ENCODE data around the gene NAALADL2.
"Not testable (repeated sequence)": the region's sequence is repeated elsewhere in the genome, so short reads cannot be mapped to it uniquely, and the experiment has no call there.

Gene NAALADL2

DNA sequence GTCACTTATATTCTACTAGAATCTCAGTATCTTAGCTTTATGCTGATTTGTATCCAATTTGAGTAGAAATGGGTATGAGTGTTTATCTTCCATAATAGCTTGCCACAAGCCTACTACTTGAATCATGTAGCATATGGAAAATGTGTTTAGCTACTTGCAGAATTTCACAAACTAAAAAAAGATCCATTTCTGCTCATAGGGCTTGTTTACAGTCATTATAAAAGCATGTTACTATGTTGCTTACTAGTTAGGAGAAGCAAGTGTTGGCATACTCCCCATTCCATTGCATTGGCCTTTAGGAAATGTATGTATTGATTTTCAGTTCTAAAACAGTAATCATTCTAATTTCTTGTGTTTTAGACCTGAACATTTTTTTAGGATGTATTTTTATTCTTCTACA is 939.2 kb downstream of the NAALADL2 start:
- no peak for DNase-seq (ENCODE audit: extremely low spot score)
- ChIA-PET CTCF (no interaction called here), POLR2A (no interaction called here)
- TF ChIP-seq CTCF (IDR thresholded peaks at IDR 0.05; ENCODE audit: control extremely low read depth, extremely low read depth, low read depth, missing control alignments) = no peak

DNA sequence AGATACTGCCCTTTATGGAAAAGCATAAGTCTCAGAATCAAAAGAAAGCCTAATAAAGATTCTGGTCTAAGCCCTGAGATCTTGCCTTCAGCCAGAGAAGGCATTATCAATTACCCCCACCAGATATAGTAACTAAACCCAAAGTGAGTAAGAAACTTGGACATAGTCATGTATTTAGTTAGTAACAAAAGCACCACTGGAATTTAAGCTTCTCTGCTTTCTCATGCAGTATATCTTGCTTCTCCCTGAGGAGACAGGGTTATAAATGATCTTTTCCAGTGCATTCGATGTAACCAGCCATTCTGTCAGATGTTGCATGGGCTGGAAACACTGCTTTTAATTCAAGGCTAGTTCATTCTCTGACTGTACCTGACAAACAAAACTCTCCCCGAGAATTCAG is 946.7 kb downstream of the NAALADL2 start:
- DNase-seq (ENCODE audit: extremely low spot score) = no peak
- POLR2A ChIA-PET = no interaction called here
- no peak for TF ChIP-seq CTCF (IDR thresholded peaks at IDR 0.05; ENCODE audit: control extremely low read depth, extremely low read depth, low read depth, missing control alignments)
- CTCF ChIA-PET = no interaction called here

DNA sequence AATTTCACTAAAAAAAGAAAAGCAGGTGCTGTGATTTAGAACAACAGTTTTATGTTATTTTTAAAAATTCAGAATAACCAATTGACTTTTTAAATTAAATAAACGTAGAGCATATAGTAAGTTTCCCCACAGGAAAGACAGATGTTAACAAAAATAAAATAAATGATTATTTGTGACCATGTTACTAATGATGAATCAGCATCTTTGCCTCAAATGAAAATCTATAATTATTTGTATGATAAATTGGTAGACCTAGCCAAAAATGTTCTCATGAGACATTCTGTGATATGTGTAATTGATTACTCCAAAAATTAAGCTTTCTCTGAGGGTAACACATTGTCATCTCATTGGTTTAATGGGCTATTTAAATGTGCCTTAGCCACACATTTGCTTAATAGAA is 948.0 kb downstream of the NAALADL2 start:
- ChIA-PET CTCF (no interaction called here), POLR2A (no interaction called here)
- no peak for DNase-seq (ENCODE audit: extremely low spot score)
- no peak for TF ChIP-seq CTCF (IDR thresholded peaks at IDR 0.05; ENCODE audit: control extremely low read depth, extremely low read depth, low read depth, missing control alignments)

DNA sequence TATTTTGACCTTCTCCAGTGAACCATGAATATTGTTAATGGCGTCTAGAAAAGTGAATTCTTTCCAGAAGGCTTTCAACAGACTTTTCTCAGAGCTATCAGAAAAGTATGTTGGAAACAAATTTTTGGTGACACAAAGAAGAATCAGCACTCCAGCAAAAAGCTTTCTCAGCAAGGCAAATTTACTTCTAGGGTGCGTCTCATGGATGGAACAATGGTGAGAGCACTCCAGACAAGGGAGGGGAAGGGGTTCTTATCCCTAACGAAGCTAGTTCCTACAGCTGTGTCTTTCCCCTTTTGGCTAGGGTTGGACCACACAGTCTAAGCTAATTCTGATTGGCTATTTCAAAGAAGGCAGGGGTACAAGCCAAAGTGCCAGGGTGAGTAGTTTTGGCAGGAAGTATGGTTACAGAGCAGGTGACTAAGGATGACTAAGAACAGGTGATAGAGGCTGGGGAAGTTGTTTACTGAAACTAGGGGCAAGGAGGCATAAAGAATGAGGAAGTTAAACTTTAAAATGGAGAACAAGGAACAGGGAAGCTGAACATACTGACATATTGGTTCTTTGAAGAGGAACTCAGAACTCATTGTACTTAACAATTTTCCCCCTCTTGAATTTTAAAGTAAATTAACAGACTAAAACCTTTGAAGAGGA is 959.8 kb downstream of the NAALADL2 start:
- ChIA-PET CTCF (interaction anchor here (0.8 kb wide), 1 partner anchor 8 kb away, joined by 3 read pairs; no protein-coding TSS in a partner anchor), POLR2A (no interaction called here)
- DNase-seq (ENCODE audit: extremely low spot score) = no peak
- no peak for TF ChIP-seq CTCF (IDR thresholded peaks at IDR 0.05; ENCODE audit: control extremely low read depth, extremely low read depth, low read depth, missing control alignments)

DNA sequence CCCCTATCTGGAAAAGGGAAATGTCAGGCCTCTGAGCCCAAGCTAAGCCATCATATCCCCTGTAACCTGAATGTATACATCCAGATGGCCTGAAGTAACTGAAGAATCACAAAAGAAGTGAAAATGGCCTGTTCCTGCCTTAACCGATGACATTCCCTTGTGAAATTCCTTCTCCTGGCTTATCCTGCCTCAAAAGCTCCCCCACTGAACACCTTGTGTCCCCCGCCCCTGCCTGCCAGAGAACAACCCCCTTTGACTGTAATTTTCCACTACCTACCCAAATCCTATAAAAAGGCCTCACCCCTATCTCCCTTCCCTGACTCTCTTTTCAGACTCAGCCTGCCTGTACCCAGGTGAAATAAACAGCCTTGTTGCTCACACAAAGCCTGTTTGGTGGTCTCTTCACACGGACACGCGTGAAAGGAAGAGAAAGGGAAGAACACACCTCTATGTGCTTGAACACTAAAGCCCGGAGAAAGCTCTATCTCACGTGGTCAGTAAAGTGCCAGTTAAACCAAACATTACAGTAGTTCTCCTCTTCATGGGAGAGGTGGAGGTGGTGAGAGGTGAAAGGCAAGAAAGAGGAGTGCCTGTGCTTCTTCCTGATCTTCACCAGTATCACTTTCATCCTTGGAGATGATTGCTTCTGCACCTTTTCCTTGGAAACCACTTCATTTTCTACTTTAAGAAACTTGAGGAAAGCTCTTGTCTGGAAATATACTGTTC is 963.8 kb downstream of the NAALADL2 start:
- POLR2A ChIA-PET; CTCF ChIA-PET; DNase-seq (ENCODE audit: extremely low spot score): not testable (repeated sequence)

GRCh38 chr3:175825016-175825580 is 966.0 kb downstream of the NAALADL2 start:
- DNase-seq (ENCODE audit: extremely low spot score); CTCF ChIA-PET; POLR2A ChIA-PET: not testable (repeated sequence)

DNA sequence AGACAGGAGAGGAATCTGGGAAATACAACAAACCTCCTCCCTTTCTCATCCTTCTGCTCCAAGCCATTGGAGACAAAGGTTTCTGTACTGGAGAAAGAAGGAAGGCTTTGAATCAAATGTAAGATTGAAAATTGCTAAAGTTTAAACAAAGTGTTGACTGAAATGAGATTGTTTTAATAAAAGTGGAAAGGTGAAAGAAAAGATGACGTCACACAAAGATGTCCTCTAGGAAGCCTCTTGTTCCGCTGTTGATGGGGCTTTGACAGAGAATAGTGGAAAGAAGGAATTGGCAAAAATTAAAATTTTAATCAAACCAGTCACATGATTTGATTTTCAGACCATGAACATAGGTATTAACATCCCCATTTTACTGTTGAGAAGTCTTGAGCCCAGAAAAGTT is 967.6 kb downstream of the NAALADL2 start:
- ChIA-PET CTCF (no interaction called here), POLR2A (no interaction called here)
- no peak for TF ChIP-seq CTCF (IDR thresholded peaks at IDR 0.05; ENCODE audit: control extremely low read depth, extremely low read depth, low read depth, missing control alignments)

GRCh38 chr3:175829809-175830208 is 970.7 kb downstream of the NAALADL2 start:
- POLR2A ChIA-PET; CTCF ChIA-PET; DNase-seq (ENCODE audit: extremely low spot score): not testable (repeated sequence)

More for the DNA sequence above, 967.6 kb downstream of the NAALADL2 start:
- no peak for DNase-seq (ENCODE audit: extremely low spot score)

GRCh38 chr3:175835763-175836162 is 976.6 kb downstream of the NAALADL2 start:
- POLR2A ChIA-PET; DNase-seq (ENCODE audit: extremely low spot score); CTCF ChIA-PET: not testable (repeated sequence)

Measured in GM10248 (cell line).